PFSK-1 (cell line): ENCODE data around the gene FADS3.

Source experiments
- POLR2AphosphoS5 ChIP-seq: IDR thresholded peaks from 2 replicates; pipeline ENCODE4 v1.6.1; 2012; ENCODE audit warnings: low read depth, mild to moderate bottlenecking, control low read depth, low read length, moderate library complexity
- TAF1 ChIP-seq: IDR thresholded peaks from 2 replicates; pipeline ENCODE4 v1.6.1; 2012; ENCODE audit warnings: low read length, control low read depth, borderline replicate concordance; ENCODE audit not compliant: insufficient read depth

DNA sequence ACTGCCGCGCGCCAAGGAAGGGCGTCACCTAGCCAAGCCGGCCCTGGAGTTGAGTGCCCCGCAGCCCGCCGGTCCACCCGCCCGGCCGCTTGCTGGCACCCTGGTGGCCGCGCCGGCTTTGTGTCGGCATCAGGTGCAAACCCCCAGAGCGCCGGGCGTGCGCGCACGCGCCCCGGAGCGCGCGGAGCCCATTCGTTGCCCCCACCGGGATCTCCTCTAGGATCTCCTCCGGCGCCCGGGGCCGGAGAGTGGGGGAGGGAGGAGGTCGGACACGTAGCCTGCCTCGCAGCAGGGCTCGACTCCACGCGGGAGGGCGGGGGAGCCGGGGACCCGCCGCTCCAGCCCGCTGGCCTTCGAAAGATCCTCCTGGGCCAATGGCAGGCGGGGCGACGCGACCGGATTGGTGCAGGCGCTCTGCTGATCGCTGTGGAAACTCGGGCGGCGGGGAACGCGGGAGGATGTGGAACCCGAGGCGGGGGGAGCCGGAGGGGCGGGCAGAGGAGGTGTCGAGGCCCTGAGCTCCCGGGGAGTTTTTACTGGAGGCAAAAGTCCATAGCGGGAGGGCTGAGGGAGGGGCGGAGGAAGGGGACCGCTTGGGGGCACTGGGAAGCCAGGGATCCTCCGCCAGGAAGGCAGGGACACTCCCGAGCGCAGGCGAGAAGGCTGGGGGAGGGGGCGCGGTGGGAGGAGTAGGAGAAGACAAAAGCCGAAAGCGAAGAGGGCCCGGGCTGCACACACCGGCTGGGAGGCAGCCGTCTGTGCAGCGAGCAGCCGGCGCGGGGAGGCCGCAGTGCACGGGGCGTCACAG is 63.6 kb downstream of the FADS3 start, which contains the start of gene FADS2:
- no peak for TF ChIP-seq POLR2AphosphoS5
- TF ChIP-seq TAF1 = no peak
